HG02798 (cell line): Measurements from ENCODE around the gene APOA4.
"Not testable (repeated sequence)": the region's sequence is repeated elsewhere in the genome, so short reads cannot be mapped to it uniquely, and the experiment has no call there.

ENCODE experiments used
- ATAC-seq: cut with Tn5 transposase; IDR thresholded peaks from one replicate; pipeline ENCODE4 v1.9.1; 2021; ENCODE audit warnings: mild to moderate bottlenecking; ENCODE audit not compliant: unreplicated experiment, poor library complexity

Gene APOA4

GRCh38 chr11:116807601-116808261 lies 15.4 kb downstream of the APOA4 start:
- ATAC-seq, result no peak

- ATAC-seq, result no peak
These were observed 19.1 kb downstream of the APOA4 start for GRCh38 chr11:116804001-116804400.

- not testable (repeated sequence) for ATAC-seq
These were observed 21.4 kb downstream of the APOA4 start for GRCh38 chr11:116801662-116802061.

GRCh38 chr11:116800610-116801009 lies 22.5 kb downstream of the APOA4 start:
- ATAC-seq, result no peak

GRCh38 chr11:116798368-116798767 lies 24.7 kb downstream of the APOA4 start:
- ATAC-seq, result no peak

GRCh38 chr11:116797816-116798215 lies 25.3 kb downstream of the APOA4 start:
- ATAC-seq, result no peak

GRCh38 chr11:116796548-116796947 lies 26.6 kb downstream of the APOA4 start:
- ATAC-seq, result no peak

GRCh38 chr11:116794851-116795250 lies 28.3 kb downstream of the APOA4 start:
- ATAC-seq, result no peak

GRCh38 chr11:116793772-116794097 lies 29.4 kb downstream of the APOA4 start:
- ATAC-seq, result no peak

- no peak for ATAC-seq
These were observed 30.0 kb downstream of the APOA4 start for GRCh38 chr11:116792869-116793771.

GRCh38 chr11:116792144-116792868 lies 30.8 kb downstream of the APOA4 start:
- ATAC-seq, result no peak

GRCh38 chr11:116791813-116792143 lies 31.3 kb downstream of the APOA4 start, which contains the start of gene APOA5:
TSS of gene APOA5 (minus strand) at chr11:116791879. CDS start at chr11:116791860, 19 bp downstream.
- no peak for ATAC-seq

GRCh38 chr11:116791002-116791812 lies 31.9 kb downstream of the APOA4 start:
- peak; percentile 44 for ATAC-seq

- ATAC-seq, result no peak
These were observed 32.7 kb downstream of the APOA4 start for GRCh38 chr11:116790167-116791001.

- ATAC-seq, result no peak
These were observed 34.1 kb downstream of the APOA4 start for GRCh38 chr11:116788975-116789374.

GRCh38 chr11:116788534-116788933 lies 34.6 kb downstream of the APOA4 start:
- ATAC-seq, result no peak

- ATAC-seq, result peak; percentile 92
These were observed 35.2 kb downstream of the APOA4 start, which contains the start of gene ZPR1 for GRCh38 chr11:116787786-116788486. TSS of gene ZPR1 (minus strand) at chr11:116788023. CDS start at chr11:116787990, 33 bp downstream.

GRCh38 chr11:116787436-116787785 lies 35.7 kb downstream of the APOA4 start:
- no peak for ATAC-seq

GRCh38 chr11:116786966-116787365 lies 36.1 kb downstream of the APOA4 start:
- ATAC-seq, result no peak
